Embryonic facial prominence (tissue), 1 donor: ENCODE data around the gene GPER1.

Experiments
- DNase-seq: peaks from one replicate; pipeline ENCODE4 v3.0.0-alpha.2; 2016; ENCODE audit errors: extremely low spot score

GPER1 gene

GRCh38 chr7:1087465-1087814 lies 473 bp upstream of the GPER1 start:
- DNase-seq, result no peak

GRCh38 chr7:1090236-1090635 lies 2.3 kb downstream of the GPER1 start:
- no peak for DNase-seq

GRCh38 chr7:1090686-1091643 lies 3.1 kb downstream of the GPER1 start:
- DNase-seq, result no peak

GRCh38 chr7:1091644-1092027 lies 3.7 kb downstream of the GPER1 start:
- no peak for DNase-seq

- no peak for DNase-seq
Measured at GRCh38 chr7:1092161-1092632, 4.3 kb downstream of the GPER1 start.

- DNase-seq, result no peak
Measured at GRCh38 chr7:1092806-1093501, 5.0 kb downstream of the GPER1 start.

GRCh38 chr7:1093502-1093843 lies 5.6 kb downstream of the GPER1 start:
- DNase-seq, result no peak

- no peak for DNase-seq
Measured at GRCh38 chr7:1093916-1094508, 6.1 kb downstream of the GPER1 start.

GRCh38 chr7:1094870-1095269 lies 7.0 kb downstream of the GPER1 start:
- no peak for DNase-seq

GRCh38 chr7:1095621-1096155 lies 7.8 kb downstream of the GPER1 start:
- no peak for DNase-seq

GRCh38 chr7:1096156-1097119 lies 8.5 kb downstream of the GPER1 start:
- no peak for DNase-seq

GRCh38 chr7:1097120-1097504 lies 9.2 kb downstream of the GPER1 start:
- DNase-seq, result no peak

GRCh38 chr7:1098243-1099153 lies 10.6 kb downstream of the GPER1 start:
- DNase-seq, result no peak

GRCh38 chr7:1099154-1099542 lies 11.2 kb downstream of the GPER1 start:
- no peak for DNase-seq

GRCh38 chr7:1099637-1100036 lies 11.7 kb downstream of the GPER1 start:
- no peak for DNase-seq

GRCh38 chr7:1100386-1100785 lies 12.5 kb downstream of the GPER1 start:
- DNase-seq, result no peak

- DNase-seq, result no peak
Measured at GRCh38 chr7:1100834-1101562, 13.1 kb downstream of the GPER1 start.

- no peak for DNase-seq
Measured at GRCh38 chr7:1101563-1102431, 13.9 kb downstream of the GPER1 start.
